Posterior vena cava (tissue), 2 donors: ENCODE results near the gene TSPAN14. TPM values are rescaled to one million over a fixed set of nuclear protein-coding genes. Genes with fewer than 3 reads are reported as not detected.
A peak's percentile ranks its signal among the peaks of the same experiment; 100 is the strongest.
"Not testable (repeated sequence)": the region's sequence is repeated elsewhere in the genome, so short reads cannot be mapped to it uniquely, and the experiment has no call there.

Experiments used
- DNase-seq: peaks from one replicate; pipeline ENCODE4 v3.0.0-alpha.2; 2020; ENCODE audit warnings: low spot score
- intact Hi-C, 2 donors: fragments of 100-400 bp; cut with DNase I; formaldehyde crosslinking; loops; one replicate each; pipeline versions ENCODE4 v1.14.1 to v1.14.2; 2022 to 2023
- total RNA-seq, 2 donors: library from RNA; stranded (reverse); fragmentation: NEBNext Ultra II Directional; extraction: Animal tissue kit (Norgen Biotek cat#: 25700); gene quantifications; one replicate each; pipeline ENCODE4 v1.2.1, GENCODE V29; 2021
- donor health status: DM: yes; HTN: yes; CAD: no.
- donor health status: DM: yes; HTN: yes; CAD: no.

Gene TSPAN14
- total RNA-seq, 2 donors from 2014 or later, result 56.6 to 57.4 TPM

- intact Hi-C loops, result no loop called here
- no peak for DNase-seq
Observed at GRCh38 chr10:80477813-80478212, 23.7 kb downstream of the TSPAN14 start.

- intact Hi-C loops, DNase-seq: not testable (repeated sequence)
Observed at GRCh38 chr10:80480373-80480772, 26.3 kb downstream of the TSPAN14 start.

- no peak for DNase-seq
- intact Hi-C loops, result no loop called here
Observed at GRCh38 chr10:80480852-80481251, 26.7 kb downstream of the TSPAN14 start.

- DNase-seq, result no peak
- intact Hi-C loops, result no loop called here
Observed at GRCh38 chr10:80484243-80484642, 30.1 kb downstream of the TSPAN14 start.

DNA sequence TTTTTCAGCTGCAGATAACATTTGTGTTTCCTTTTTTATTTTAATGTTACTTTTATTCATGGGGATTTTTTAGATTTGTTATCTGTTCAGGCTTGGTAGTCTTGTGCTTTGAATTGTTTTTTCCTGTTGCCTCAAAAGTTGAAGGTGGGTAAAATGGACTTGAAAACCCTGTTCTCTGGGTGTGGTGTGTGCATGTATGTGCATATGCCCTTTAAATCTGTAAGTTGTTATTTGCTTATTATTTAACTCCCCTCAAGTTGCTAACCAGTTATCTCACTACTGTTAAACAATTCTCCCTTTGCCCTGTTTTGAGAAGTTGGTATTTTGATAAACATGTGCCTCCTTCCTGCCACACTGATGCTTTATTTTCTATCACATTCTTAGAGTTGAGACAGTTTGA lies 30.6 kb downstream of the TSPAN14 start:
- intact Hi-C loops, result no loop called here
- no peak for DNase-seq

GRCh38 chr10:80485076-80485945 lies 31.2 kb downstream of the TSPAN14 start:
- intact Hi-C loops, result no loop called here

GRCh38 chr10:80485946-80486764 lies 32.0 kb downstream of the TSPAN14 start:
- DNase-seq, result no peak
- intact Hi-C loops, result no loop called here

More at GRCh38 chr10:80485076-80485945, 31.2 kb downstream of the TSPAN14 start:
- no peak for DNase-seq

DNA sequence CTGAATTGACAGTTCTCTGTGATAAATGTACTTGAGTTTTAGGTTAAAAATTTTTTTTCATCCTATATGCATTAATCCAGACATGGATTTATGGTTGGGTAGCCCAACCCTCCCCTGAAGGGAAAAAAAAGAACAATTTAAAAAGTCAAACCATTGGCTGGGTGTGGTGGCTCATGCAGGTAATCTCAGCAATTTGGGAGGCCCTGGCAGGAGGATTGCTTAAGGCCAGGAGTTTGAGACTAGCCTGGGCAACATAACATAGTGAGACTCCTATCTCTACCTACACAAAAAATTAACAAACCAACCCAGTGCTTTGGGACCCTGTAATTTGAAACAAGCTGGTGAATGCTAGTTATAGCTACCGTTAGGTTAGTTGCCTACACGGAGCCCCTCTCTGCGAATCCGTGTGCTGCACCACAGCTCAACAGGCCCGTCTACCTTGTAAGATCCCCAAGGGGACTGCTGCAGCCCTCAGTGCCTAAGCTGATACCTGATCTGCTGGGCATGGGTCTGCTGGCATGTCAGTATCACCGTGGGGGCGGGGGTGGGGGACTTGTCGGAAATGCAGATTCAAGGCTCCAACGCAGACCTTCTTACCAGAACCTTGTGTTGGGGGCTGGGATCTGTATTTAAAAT lies 32.8 kb downstream of the TSPAN14 start:
- DNase-seq, result no peak

GRCh38 chr10:80487421-80487785 lies 33.3 kb downstream of the TSPAN14 start:
- no peak for DNase-seq
- intact Hi-C loops, result no loop called here

More for the DNA sequence above, 32.8 kb downstream of the TSPAN14 start:
- intact Hi-C loops, result no loop called here

DNA sequence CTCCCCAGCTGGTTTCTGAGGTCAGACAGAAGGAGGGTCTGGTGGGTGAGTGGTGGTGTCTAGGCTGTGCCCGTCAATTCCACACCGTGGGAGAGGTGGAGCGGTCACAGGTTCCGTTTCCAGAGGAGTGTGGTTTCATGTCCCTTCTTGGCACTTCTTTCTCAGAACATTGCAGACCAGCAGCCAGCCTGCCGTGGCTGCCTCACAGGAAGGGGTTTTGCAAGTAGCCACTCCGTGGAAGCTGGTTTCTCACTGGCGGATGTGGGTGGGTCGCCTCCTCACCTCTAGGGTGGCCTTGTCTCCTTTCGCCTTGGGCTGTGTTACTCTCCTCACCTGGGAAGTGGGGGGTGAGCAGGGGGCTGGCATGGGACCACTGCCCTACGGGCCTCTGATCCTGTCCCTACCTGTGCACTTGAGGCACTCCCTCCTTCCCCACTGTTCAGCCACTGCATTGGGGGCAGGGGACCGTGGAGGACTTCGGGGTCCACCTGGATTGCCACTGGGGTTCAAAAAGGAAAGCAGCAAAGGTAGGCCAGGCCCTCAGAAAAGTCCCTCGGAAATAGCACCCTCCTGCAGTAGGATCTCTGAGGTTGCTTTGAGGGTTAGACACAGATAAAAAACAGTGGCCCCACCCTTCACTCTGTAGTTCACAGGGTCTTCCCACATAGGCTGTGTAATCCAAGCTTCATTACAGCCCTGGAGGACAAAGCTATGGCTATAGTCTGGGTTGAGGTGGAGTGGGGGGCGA lies 33.9 kb downstream of the TSPAN14 start:
- peak; percentile 85 for DNase-seq
- intact Hi-C loops, result no loop called here

- intact Hi-C loops, result no loop called here
Observed at GRCh38 chr10:80488539-80489066, 34.5 kb downstream of the TSPAN14 start.

GRCh38 chr10:80489371-80490112 lies 35.4 kb downstream of the TSPAN14 start:
- intact Hi-C loops, result no loop called here
- DNase-seq, result no peak

More at GRCh38 chr10:80488539-80489066, 34.5 kb downstream of the TSPAN14 start:
- DNase-seq, result no peak

- intact Hi-C loops, result no loop called here
- no peak for DNase-seq
Observed at GRCh38 chr10:80491251-80492102, 37.4 kb downstream of the TSPAN14 start.

DNA sequence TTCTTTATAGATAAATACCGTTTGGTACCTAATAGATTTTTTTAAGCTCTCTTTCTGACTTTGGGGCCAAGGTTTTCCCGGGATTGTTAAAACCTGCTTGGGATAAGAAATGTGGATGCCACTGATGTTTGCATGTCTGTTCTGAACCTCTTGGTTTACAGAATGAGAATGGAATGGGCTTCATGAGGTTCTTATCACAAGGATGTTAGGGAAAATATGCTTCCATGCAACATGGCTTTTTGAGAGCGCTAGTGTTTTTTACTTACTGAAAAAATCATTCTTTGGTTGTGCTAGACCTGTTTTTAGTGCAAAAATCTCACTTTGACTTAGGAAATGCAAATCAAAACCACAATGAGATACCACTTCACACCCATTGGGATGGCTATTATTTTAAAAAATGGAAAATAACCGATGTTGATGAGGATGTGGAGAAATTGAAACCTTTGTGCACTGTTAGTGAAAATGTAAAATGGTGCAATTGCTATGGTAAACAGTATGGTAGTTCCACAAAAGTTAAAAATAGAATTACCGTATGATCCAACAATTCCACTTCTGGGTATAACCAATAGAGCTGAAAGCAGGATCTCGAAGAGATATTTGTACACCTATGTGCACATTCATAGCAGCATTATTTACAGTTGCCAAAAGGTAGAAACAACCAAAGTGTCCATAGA lies 38.9 kb downstream of the TSPAN14 start:
- no peak for DNase-seq
- intact Hi-C loops, result no loop called here

GRCh38 chr10:80493522-80494051 lies 39.5 kb downstream of the TSPAN14 start:
- intact Hi-C loops, result no loop called here
- DNase-seq, result no peak

DNA sequence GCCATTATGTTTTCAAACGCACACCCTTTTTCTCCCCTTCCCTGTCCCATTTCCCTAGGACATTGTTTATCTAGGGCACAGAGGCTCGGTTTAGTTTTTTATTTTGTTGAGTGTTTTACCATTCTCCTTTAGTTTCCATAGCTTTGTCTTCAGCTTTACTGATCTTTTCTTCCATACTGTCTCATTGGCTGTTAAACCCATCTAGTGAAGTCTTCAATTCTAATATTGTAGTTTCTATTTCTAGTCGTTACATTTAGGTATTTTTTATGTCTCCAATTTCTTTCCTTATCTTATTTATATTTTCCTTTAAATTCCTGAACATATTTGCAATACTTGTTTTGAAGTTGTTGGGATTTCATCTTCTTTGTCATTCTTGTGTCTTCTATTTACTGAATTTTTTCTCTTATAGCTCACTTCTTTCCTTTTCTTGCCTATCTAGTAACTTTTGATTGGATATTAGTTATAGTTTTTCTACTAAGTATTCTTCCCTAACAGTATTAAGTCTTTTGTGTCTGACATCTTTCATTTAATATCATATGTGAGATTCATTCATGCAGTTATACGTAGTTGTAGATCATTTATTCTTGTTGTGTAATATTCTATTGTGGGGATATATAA lies 42.6 kb downstream of the TSPAN14 start:
- DNase-seq, result no peak
- intact Hi-C loops, result no loop called here
